IMR-90 (cell line): ENCODE measurements around the gene NINJ2. TPM values are rescaled to one million over a fixed set of nuclear protein-coding genes. Genes with fewer than 3 reads are reported as not detected.

Experiments
- ATAC-seq: fragments of 200-7000 bp; cut with Tn5 transposase; 2 replicates; pipeline ENCODE4 v1.9.1; 2020; ENCODE audit warnings: low read depth, mild to moderate bottlenecking, moderate library complexity
- BruUV-seq: library from RNA; stranded (reverse); fragments of 400-500 nt; replicated peaks from 2 replicates; lab custom pipeline; 2021; lab: Mats Ljungman, UMichigan
- CTCF ChIA-PET: fragments of 300-600 bp; formaldehyde crosslinking; extraction: SDS; loops from one replicate; lab custom pipeline; 2021; ENCODE audit warnings: antibody characterized with exemption; lab: Yijun Ruan, JAX
- POLR2A ChIA-PET: fragments of 300-600 bp; sonication (Branson Sonifier 250); formaldehyde crosslinking; loops from one replicate; lab custom pipeline; 2022; ENCODE audit warnings: antibody characterized with exemption; ENCODE audit not compliant: unreplicated experiment; lab: Charles Lee
- DNase-seq: peaks from one replicate; pipeline ENCODE4 v3.0.0; 2013
- H2AFZ ChIP-seq: replicated peaks from 2 replicates; pipeline ENCODE3; 2013; ENCODE audit warnings: low read length, mild to moderate bottlenecking; ENCODE audit not compliant: poor library complexity
- H2AK5ac ChIP-seq: 2 replicates; pipeline ENCODE4 v1.6.1; 2013; ENCODE audit warnings: low read depth, low read length, inconsistent platforms
- H2AK9ac ChIP-seq: replicated peaks from 2 replicates; pipeline ENCODE3; 2013; ENCODE audit warnings: mild to moderate bottlenecking, low read depth, low read length, moderate library complexity; ENCODE audit not compliant: poor library complexity
- H2BK120ac ChIP-seq: 2 replicates; pipeline ENCODE4 v1.6.1; 2013; ENCODE audit warnings: low read depth, low read length, inconsistent platforms
- H2BK15ac ChIP-seq: 3 replicates; pipeline ENCODE4 v1.6.1; 2013; ENCODE audit warnings: low read depth, low read length, inconsistent platforms
- H2BK20ac ChIP-seq: 2 replicates; pipeline ENCODE4 v1.6.1; 2013; ENCODE audit warnings: low read depth, mild to moderate bottlenecking, inconsistent platforms, low read length, moderate library complexity
- H2BK5ac ChIP-seq: 2 replicates; pipeline ENCODE4 v1.6.1; 2013; ENCODE audit warnings: mild to moderate bottlenecking, low read depth, low read length, inconsistent platforms; ENCODE audit not compliant: poor library complexity, severe bottlenecking
- H3K14ac ChIP-seq: replicated peaks from 2 replicates; pipeline ENCODE4 v1.6.1; 2013; ENCODE audit warnings: low read depth, low read length, inconsistent platforms
- H3K18ac ChIP-seq: 2 replicates; pipeline ENCODE4 v1.6.1; 2013; ENCODE audit warnings: low read depth, low read length, control low read depth
- H3K23ac ChIP-seq: 2 replicates; pipeline ENCODE4 v1.6.1; 2013; ENCODE audit warnings: low read depth, low read length, inconsistent platforms
- H3K27ac ChIP-seq: 2 replicates; pipeline ENCODE4 v1.5.1; 2013; ENCODE audit warnings: mild to moderate bottlenecking, control low read depth, low read length; ENCODE audit not compliant: insufficient read depth
- H3K27me3 ChIP-seq: 2 replicates; pipeline ENCODE4 v1.6.1; 2013; ENCODE audit warnings: low read length; ENCODE audit not compliant: control insufficient read depth, insufficient read depth
- H3K36me3 ChIP-seq: 2 replicates; pipeline ENCODE4 v1.6.1; 2013; ENCODE audit warnings: low read length, mixed read lengths; ENCODE audit not compliant: control insufficient read depth, insufficient read depth
- H3K4ac ChIP-seq: 2 replicates; pipeline ENCODE4 v1.6.1; 2013; ENCODE audit warnings: low read depth, low read length, inconsistent platforms
- H3K4me1 ChIP-seq: 2 replicates; pipeline ENCODE4 v1.6.1; 2013; ENCODE audit warnings: low read length, mixed read lengths; ENCODE audit not compliant: control insufficient read depth, insufficient read depth
- H3K4me2 ChIP-seq: 2 replicates; pipeline ENCODE4 v1.6.1; 2013; ENCODE audit warnings: low read depth, mild to moderate bottlenecking, control low read depth, low read length, moderate library complexity
- H3K4me3 ChIP-seq: 2 replicates; pipeline ENCODE4 v1.5.1; 2013; ENCODE audit warnings: low read depth, mild to moderate bottlenecking, control low read depth, low read length, moderate library complexity; ENCODE audit not compliant: insufficient read depth
- H3K56ac ChIP-seq: 2 replicates; pipeline ENCODE4 v1.6.1; 2013; ENCODE audit warnings: low read length, inconsistent platforms; ENCODE audit not compliant: insufficient read depth; ENCODE audit errors: extremely low read depth
- H3K79me1 ChIP-seq, 2 experiments: 2 replicates each; pipeline ENCODE4 v1.6.1; 2013; ENCODE audit warnings: low read length in 2 of 2, inconsistent platforms in 1 of 2, low read depth in 1 of 2
- H3K9ac ChIP-seq: 2 replicates; pipeline ENCODE4 v1.6.1; 2013; ENCODE audit warnings: low read depth, low read length, control low read depth
- H3K9me1 ChIP-seq: 2 replicates; pipeline ENCODE4 v1.6.1; 2013; ENCODE audit warnings: low read length, inconsistent platforms; ENCODE audit not compliant: insufficient read depth
- H3K9me3 ChIP-seq: 2 replicates; pipeline ENCODE4 v1.6.1; 2013; ENCODE audit warnings: low read length; ENCODE audit not compliant: control insufficient read depth, insufficient read depth
- H4K20me1 ChIP-seq: 2 replicates; pipeline ENCODE4 v1.6.1; 2013; ENCODE audit warnings: low read length, inconsistent platforms; ENCODE audit not compliant: insufficient read depth
- H4K5ac ChIP-seq: 2 replicates; pipeline ENCODE4 v1.6.1; 2013; ENCODE audit warnings: mild to moderate bottlenecking, low read depth, low read length, control low read depth
- H4K8ac ChIP-seq, 2 experiments: 2 replicates each; pipeline ENCODE4 v1.6.1; 2013; ENCODE audit warnings: low read depth in 2 of 2, low read length in 2 of 2, control low read depth in 1 of 2, inconsistent platforms in 1 of 2
- H4K91ac ChIP-seq: 2 replicates; pipeline ENCODE4 v1.6.1; 2013; ENCODE audit warnings: low read depth, low read length, inconsistent platforms; ENCODE audit not compliant: insufficient read depth
- CEBPB ChIP-seq: IDR thresholded peaks from 2 replicates; pipeline ENCODE4 v1.6.1; 2012; ENCODE audit warnings: low read depth, low read length, improper control_type of control experiment
- FOS ChIP-seq: fragments of 150-350 bp; IDR thresholded peaks from 2 replicates; pipeline ENCODE4 v1.6.1; 2016; ENCODE audit warnings: low read depth, low read length
- RCOR1 ChIP-seq: IDR thresholded peaks from 2 replicates; pipeline ENCODE4 v1.6.1; 2012; ENCODE audit warnings: mild to moderate bottlenecking, low read length, improper control_type of control experiment; ENCODE audit not compliant: insufficient replicate concordance
- WGBS, 2 experiments: methylation state at CpG; one replicate each; pipeline versions ENCODE4 v1.1.5 to v1.1.7; 2013; ENCODE audit warnings: missing lambda C conversion rate in 2 of 2; ENCODE audit not compliant: insufficient read length in 1 of 2; ENCODE audit errors: extremely low coverage in 2 of 2; 5-methylcytosine and 5-hydroxymethylcytosine counted together
- dilution Hi-C: fragments of 300-500 bp; cut with HindIII; formaldehyde crosslinking; loops from one replicate; pipeline ENCODE4 v1.14.3; 2018; ENCODE audit warnings: low sequenced_read_pairs; ENCODE audit not compliant: unreplicated experiment
- in situ Hi-C: fragments of 300-500 bp; cut with MboI; formaldehyde crosslinking; loops from 3 replicates; pipeline ENCODE4 v1.14.3; 2019; ENCODE audit warnings: low sequenced_read_pairs, inconsistent platforms, mixed read lengths
- intact Hi-C: fragments of 100-400 bp; cut with micrococcal nuclease; formaldehyde crosslinking; loops from 2 replicates; pipeline ENCODE4 v1.10.0; 2022
- polyA plus RNA-seq, 3 experiments: library from polyadenylated mRNA; depleted of rRNA; stranded (reverse); fragments of >200 nt; gene quantifications; 2 replicates each; pipeline ENCODE4 v1.2.3, GENCODE V29; 2012; ENCODE audit warnings: low replicate concordance in 1 of 3
- total RNA-seq: library from RNA; depleted of rRNA; stranded (reverse); fragments of >200 nt; gene quantifications from 2 replicates; pipeline ENCODE4 v1.2.3, GENCODE V29; 2012

NINJ2 gene
- total and polyA plus RNA-seq, 2 of the 4 experiments (the other 2 are of a cell fraction), result not detected

DNA sequence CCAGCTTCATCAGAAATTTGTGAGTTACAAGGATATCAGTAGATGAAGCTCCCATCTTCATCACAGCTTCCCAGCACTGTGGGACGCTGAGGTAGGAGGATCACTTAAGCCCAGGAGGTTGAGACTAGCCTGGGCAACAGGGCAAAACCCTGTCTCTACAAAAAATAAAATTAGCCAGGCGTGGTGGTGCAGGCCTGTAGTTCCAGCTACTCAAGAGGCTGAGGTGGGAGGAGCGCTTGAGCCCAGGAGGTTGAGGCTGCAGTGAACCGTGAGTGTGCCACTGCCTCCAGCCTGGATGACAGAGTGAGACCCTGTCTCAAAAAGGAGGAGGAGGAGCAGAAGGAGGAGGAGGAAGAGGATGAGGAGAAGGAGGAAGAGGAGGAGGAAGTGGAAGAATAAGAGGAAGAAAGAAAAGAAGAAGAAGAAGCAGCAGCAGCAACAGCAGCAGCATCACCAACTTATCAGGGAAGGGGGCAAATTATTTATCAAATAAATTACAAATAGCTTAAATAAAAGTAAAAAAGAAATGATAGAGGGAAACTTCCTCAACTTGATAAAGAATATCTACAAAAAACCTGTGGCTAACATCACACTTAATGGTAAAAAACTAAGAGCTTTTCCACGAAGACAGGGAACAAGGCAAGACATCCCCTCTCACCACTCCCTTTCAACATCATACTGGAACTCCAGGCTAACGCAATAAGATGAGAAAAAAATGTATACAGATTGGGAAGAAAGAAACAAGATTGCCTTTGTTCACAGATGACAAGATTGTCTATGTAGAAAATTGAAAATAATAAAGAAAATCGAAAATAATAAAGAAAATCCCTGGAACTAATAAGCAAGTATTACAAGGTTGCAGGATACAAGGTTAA, 69.6 kb downstream of the NINJ2 start:
- H2AK9ac ChIP-seq, result no peak overlapping the region
- H3K14ac ChIP-seq, result no peak overlapping the region
- H3K36me3 ChIP-seq, result no peaks in the 10 kb centered on the region
- no peak overlapping the region for H2BK20ac ChIP-seq
- peaks cover 3% of the 10 kb centered on the region; the same call in 1 of the 2 replicates for H3K9me3 ChIP-seq
- H3K4me3 ChIP-seq, result no peak overlapping the region
- no peak overlapping the region for H2AFZ ChIP-seq
- no peak overlapping the region for H3K4ac ChIP-seq
- no peak overlapping the region for H3K23ac ChIP-seq
- no peak overlapping the region for H3K9ac ChIP-seq
- no peak overlapping the region for H3K4me2 ChIP-seq
- H3K18ac ChIP-seq, result no peak overlapping the region
- POLR2A ChIA-PET, result no interaction called here
- ATAC-seq, result no peak
- no peak overlapping the region for H4K8ac ChIP-seq
- no peak overlapping the region for H4K91ac ChIP-seq
- DNase-seq, result no peak
- TF ChIP-seq RCOR1 (no peak), CEBPB (no peak), FOS (no peak)
- H2BK120ac ChIP-seq, result no peak overlapping the region
- H4K20me1 ChIP-seq, result no peaks in the 10 kb centered on the region
- 67% methylated on average over 3 of the region's 7 CpGs; no CpG with 5 or more reads in 1 of the 2 experiments for WGBS, 2 experiments
- H3K79me1 ChIP-seq, result no peaks in the 10 kb centered on the region
- H4K5ac ChIP-seq, result no peak overlapping the region
- no peaks in the 10 kb centered on the region for H3K9me1 ChIP-seq
- in situ Hi-C loops, result no loop called here
- H2BK15ac ChIP-seq, result no peak overlapping the region
- no peaks in the 10 kb centered on the region for H3K4me1 ChIP-seq
- H2BK5ac ChIP-seq, result no peak overlapping the region
- no TSS peak for BruUV-seq
- H3K27me3 ChIP-seq, result peaks cover 48% of the 10 kb centered on the region
- no peak overlapping the region for H3K56ac ChIP-seq
- dilution Hi-C loops, result no loop called here
- H3K27ac ChIP-seq, result no peak overlapping the region
- CTCF ChIA-PET, result no interaction called here
- intact Hi-C loops, result no loop called here
- no peak overlapping the region for H2AK5ac ChIP-seq
